Neuronal stem cell (in vitro differentiated cells): Measurements from ENCODE around the gene ABHD1.

ENCODE experiments used
- DNase-seq: peaks from one replicate; pipeline ENCODE4 v3.0.0-alpha.2; 2013; ENCODE audit warnings: low spot score
- H2AFZ ChIP-seq: one replicate; pipeline ENCODE4 v1.6.1; 2013; ENCODE audit warnings: mild to moderate bottlenecking, low read length, inconsistent platforms
- H2AK5ac ChIP-seq: 2 replicates; pipeline ENCODE4 v1.6.1; 2013; ENCODE audit warnings: low read depth, mild to moderate bottlenecking, inconsistent platforms, low read length, moderate library complexity, mixed read lengths
- H2BK120ac ChIP-seq: 2 replicates; pipeline ENCODE4 v1.6.1; 2013; ENCODE audit warnings: low read depth, mild to moderate bottlenecking, inconsistent platforms, low read length, moderate library complexity, mixed read lengths
- H2BK12ac ChIP-seq: one replicate; pipeline ENCODE4 v1.6.1; 2013; ENCODE audit warnings: low read length, inconsistent platforms
- H2BK15ac ChIP-seq: 2 replicates; pipeline ENCODE4 v1.6.1; 2013; ENCODE audit warnings: mild to moderate bottlenecking, low read length, inconsistent platforms, mixed read lengths
- H2BK5ac ChIP-seq: one replicate; pipeline ENCODE4 v1.6.1; 2013; ENCODE audit warnings: inconsistent platforms, mild to moderate bottlenecking, low read length, moderate library complexity
- H3K14ac ChIP-seq: one replicate; pipeline ENCODE4 v1.6.1; 2013; ENCODE audit warnings: low read length, inconsistent platforms
- H3K18ac ChIP-seq: 2 replicates; pipeline ENCODE4 v1.6.1; 2013; ENCODE audit warnings: low read length, inconsistent platforms
- H3K23ac ChIP-seq: 2 replicates; pipeline ENCODE4 v1.6.1; 2013; ENCODE audit warnings: low read depth, mild to moderate bottlenecking, mixed read lengths, low read length, inconsistent platforms; ENCODE audit not compliant: poor library complexity
- H3K27ac ChIP-seq: replicated peaks from 3 replicates; pipeline ENCODE4 v1.5.1; 2013; ENCODE audit warnings: low read length, inconsistent platforms
- H3K27me3 ChIP-seq, 3 experiments: 2 replicates each; pipeline ENCODE4 v1.6.1; 2013; ENCODE audit warnings: low read length in 3 of 3, mild to moderate bottlenecking in 2 of 3, inconsistent platforms in 1 of 3, low read depth in 1 of 3, mixed read lengths in 1 of 3, moderate library complexity in 1 of 3; ENCODE audit not compliant: control insufficient read depth in 3 of 3, insufficient read depth in 3 of 3
- H3K36me3 ChIP-seq, 2 donors: replicated peaks in 1 of 2; 2 replicates each; pipeline ENCODE4 v1.6.1; 2013; ENCODE audit warnings: low read length in 2 of 2; ENCODE audit not compliant: control insufficient read depth in 2 of 2, insufficient read depth in 2 of 2
- H3K4ac ChIP-seq: 2 replicates; pipeline ENCODE4 v1.6.1; 2013; ENCODE audit warnings: inconsistent platforms, mild to moderate bottlenecking, low read length, moderate library complexity
- H3K4me1 ChIP-seq, 2 donors: 1 replicate in 1 of 2; 2 replicates in 1 of 2; pipeline ENCODE4 v1.6.1; 2013; ENCODE audit warnings: low read length in 2 of 2, low read depth in 1 of 2; ENCODE audit not compliant: control insufficient read depth in 2 of 2, insufficient read depth in 1 of 2
- H3K4me2 ChIP-seq: one replicate; pipeline ENCODE4 v1.6.1; 2013; ENCODE audit warnings: mild to moderate bottlenecking, low read length, inconsistent platforms; ENCODE audit not compliant: insufficient read depth, poor library complexity, severe bottlenecking
- H3K4me3 ChIP-seq, 2 donors: 2 replicates each; pipeline ENCODE4 v1.5.1; 2013; ENCODE audit warnings: low read length in 2 of 2, mild to moderate bottlenecking in 2 of 2, inconsistent platforms in 1 of 2, moderate library complexity in 1 of 2
- H3K79me1 ChIP-seq: one replicate; pipeline ENCODE4 v1.6.1; 2013; ENCODE audit warnings: low read depth, mild to moderate bottlenecking, inconsistent platforms, low read length, moderate library complexity
- H3K9ac ChIP-seq: one replicate; pipeline ENCODE4 v1.6.1; 2013; ENCODE audit warnings: mild to moderate bottlenecking, low read depth, low read length, inconsistent platforms; ENCODE audit not compliant: poor library complexity
- H3K9me3 ChIP-seq, 2 donors: replicated peaks in 1 of 2; 2 replicates each; pipeline versions ENCODE3 to v1.6.1; 2013; ENCODE audit warnings: low read length in 2 of 2, mild to moderate bottlenecking in 2 of 2, inconsistent platforms in 1 of 2, low read depth in 1 of 2, mixed read lengths in 1 of 2, moderate library complexity in 1 of 2; ENCODE audit not compliant: control insufficient read depth in 2 of 2, insufficient read depth in 1 of 2
- H4K8ac ChIP-seq: one replicate; pipeline ENCODE4 v1.6.1; 2013; ENCODE audit warnings: low read depth, mild to moderate bottlenecking, inconsistent platforms, low read length, moderate library complexity
- H4K91ac ChIP-seq: one replicate; pipeline ENCODE4 v1.6.1; 2013; ENCODE audit warnings: low read length, low read depth, mild to moderate bottlenecking, inconsistent platforms; ENCODE audit not compliant: poor library complexity
- WGBS, 2 donors: extraction: QIAGEN DNeasy Blood & Tissue Kit; methylation state at CpG; one replicate each; pipeline ENCODE4 v1.1.7; 2013; ENCODE audit warnings: missing lambda C conversion rate in 2 of 2, mixed read lengths in 1 of 2; ENCODE audit not compliant: insufficient read length in 2 of 2, insufficient replicate concordance in 1 of 2; ENCODE audit errors: extremely low coverage in 2 of 2; 5-methylcytosine and 5-hydroxymethylcytosine counted together

The ABHD1 gene

GRCh38 chr2:27131429-27131828, 7.8 kb downstream of the ABHD1 start:
- Histone ChIP-seq H3K4me3 (no peak overlapping the region), H2AK5ac (no peak overlapping the region)
- no peak for DNase-seq

DNA sequence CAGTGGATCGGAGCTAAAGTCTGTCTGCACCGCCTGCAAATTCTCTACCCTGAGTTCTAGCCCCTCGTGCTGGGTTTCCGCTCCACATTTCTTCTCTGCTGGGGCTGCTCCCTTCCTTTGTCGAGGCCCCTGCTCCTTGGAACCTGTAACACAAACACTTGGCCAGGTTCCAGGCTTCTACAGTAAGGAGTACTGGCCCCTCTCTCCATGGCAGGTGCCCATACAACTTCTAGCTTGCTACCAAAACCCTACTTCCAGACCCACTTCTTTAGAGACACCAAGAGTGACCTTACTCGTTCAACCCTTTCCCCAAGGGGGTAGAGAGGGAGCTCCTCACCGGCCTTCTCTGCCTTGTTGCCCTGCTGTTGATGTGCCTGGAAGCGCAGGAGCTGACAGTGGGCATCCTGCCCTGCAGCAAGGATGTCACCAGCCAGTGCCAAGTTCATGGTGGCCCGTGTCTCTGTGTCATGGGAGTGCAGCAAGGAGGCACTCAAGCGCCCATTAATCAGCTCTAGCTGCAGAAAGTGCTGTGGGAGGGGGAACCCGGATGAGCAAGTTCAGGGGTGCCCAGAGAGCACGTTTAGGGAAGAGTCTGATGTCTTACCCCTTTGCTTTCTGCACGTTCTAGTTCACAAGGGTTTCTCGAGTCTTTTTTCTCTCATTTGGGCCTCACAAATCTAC, 9.7 kb downstream of the ABHD1 start:
- no peak overlapping the region for H2BK5ac ChIP-seq
- peak overlapping the region; percentile 95 to 98 for H3K4me3 ChIP-seq
- H3K36me3 ChIP-seq: peaks cover 28 to 45% of the 10 kb centered on the region in 2 donors
- no peak for DNase-seq
- no peak overlapping the region for H3K18ac ChIP-seq
- WGBS, 2 donors: no CpG with 5 or more reads among the region's 14 CpGs
- no peak overlapping the region for H3K14ac ChIP-seq
- no peak overlapping the region for H2AFZ ChIP-seq
- H3K27ac ChIP-seq: no peak overlapping the region
- no peak overlapping the region for H3K9ac ChIP-seq
- peaks cover 0 to 13% (median 0%) of the 10 kb centered on the region in 3 experiments for H3K27me3 ChIP-seq
- peaks cover 9% of the 10 kb centered on the region for H3K79me1 ChIP-seq
- no peak overlapping the region for H2AK5ac ChIP-seq
- H3K23ac ChIP-seq: peak overlapping the region; percentile 31
- H4K8ac ChIP-seq: no peak overlapping the region
- H2BK15ac ChIP-seq: no peak overlapping the region
- H2BK12ac ChIP-seq: no peak overlapping the region
- H3K4me1 ChIP-seq: peaks cover 5 to 8% of the 10 kb centered on the region in 2 donors
- no peak overlapping the region for H2BK120ac ChIP-seq
- no peak overlapping the region for H3K4ac ChIP-seq
- no peak overlapping the region for H4K91ac ChIP-seq
- H3K9me3 ChIP-seq: no peaks in the 10 kb centered on the region
- peak overlapping the region; percentile 66 for H3K4me2 ChIP-seq

More at GRCh38 chr2:27131429-27131828, 7.8 kb downstream of the ABHD1 start:
- Histone ChIP-seq H3K4ac (no peak overlapping the region), H3K36me3 (peaks cover 28 to 45% of the 10 kb centered on the region in 2 donors), H3K9me3 (no peaks in the 10 kb centered on the region), H2BK120ac (no peak overlapping the region), H3K23ac (no peak overlapping the region), H3K27ac (no peak overlapping the region), H3K9ac (no peak overlapping the region), H3K79me1 (peaks cover 9% of the 10 kb centered on the region), H2BK5ac (no peak overlapping the region), H4K91ac (no peak overlapping the region), H4K8ac (peak overlapping the region; percentile 93), H3K18ac (no peak overlapping the region), H3K4me1 (peaks cover 5 to 8% of the 10 kb centered on the region in 2 donors), H2BK15ac (no peak overlapping the region), H3K4me2 (no peak overlapping the region), H3K14ac (no peak overlapping the region), H3K27me3 (no peaks in the 10 kb centered on the region), H2BK12ac (no peak overlapping the region), H2AFZ (no peak overlapping the region)
- no CpG with 5 or more reads among the region's 11 CpGs for WGBS, 2 donors

GRCh38 chr2:27133905-27134780, 10.5 kb downstream of the ABHD1 start, which contains the start of gene PREB:
Gene PREB (minus strand): TSS chr2:27134636. CDS start chr2:27134421, 215 bp downstream.
- Histone ChIP-seq H3K27me3 (peaks cover 0 to 21% (median 0%) of the 10 kb centered on the region in 3 experiments), H3K4ac (peak within 1 kb of the TSS; percentile 26), H2AFZ (peak within 1 kb of the TSS; percentile 98), H2BK120ac (no peak within 1 kb of the TSS), H2BK12ac (peak within 1 kb of the TSS; percentile 73), H3K27ac (peak within 1 kb of the TSS; percentile 32), H3K4me2 (peak within 1 kb of the TSS; percentile 66), H3K79me1 (peaks cover 9% of the 10 kb centered on the region), H2BK5ac (peak within 1 kb of the TSS; percentile 40), H3K14ac (no peak within 1 kb of the TSS), H3K18ac (peak within 1 kb of the TSS; percentile 87), H4K91ac (peak within 1 kb of the TSS; percentile 75), H3K23ac (peak within 1 kb of the TSS; percentile 92), H4K8ac (peak within 1 kb of the TSS; percentile 70), H3K4me1 (peaks cover 5 to 8% of the 10 kb centered on the region in 2 donors), H3K4me3 (peak within 1 kb of the TSS; percentile 95 to 98), H2BK15ac (peak within 1 kb of the TSS; percentile 63), H3K9ac (peak within 1 kb of the TSS; percentile 99), H3K36me3 (peaks cover 28 to 41% of the 10 kb centered on the region in 2 donors), H2AK5ac (peak within 1 kb of the TSS; percentile 95), H3K9me3 (no peaks in the 10 kb centered on the region)
- DNase-seq: peak; percentile 98
- no CpG with 5 or more reads among the region's 86 CpGs for WGBS, 2 donors
